Measurements from ENCODE around the gene PTPRU. TPM values are rescaled to one million over a fixed set of nuclear protein-coding genes. Genes with fewer than 3 reads are reported as not detected.

PTPRU gene
- polyA plus RNA-seq, 1 of the 3 experiments (the other 2 are of a cell fraction) = 3.5 TPM

DNA sequence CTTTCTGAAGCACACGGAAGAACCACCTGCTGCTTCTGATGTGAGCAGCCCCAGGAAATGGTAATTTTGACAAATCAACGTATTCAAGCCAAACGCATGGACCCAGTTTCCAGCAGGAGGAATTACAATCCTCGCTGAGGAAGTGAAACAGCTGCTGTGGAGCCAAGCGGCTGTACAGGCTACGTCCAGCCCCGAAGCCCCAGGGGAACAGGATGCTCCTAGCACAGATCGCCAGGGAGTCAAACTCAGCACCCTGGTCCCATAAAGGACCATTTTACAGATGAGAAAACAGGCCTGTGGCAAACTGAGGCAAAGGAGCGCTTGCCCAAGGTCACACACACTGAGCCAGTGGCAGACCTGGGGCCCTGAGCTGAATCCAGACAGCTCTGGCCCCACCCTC, 108.0 kb downstream of the PTPRU start:
- WGBS (ENCODE audit: low lambda C conversion rate) = 66% methylated on average over 8 of the region's 9 CpGs
- no peaks in the 10 kb centered on the region for H3K9me2 ChIP-seq
- H3F3A ChIP-seq (replicated peaks; ENCODE audit: insufficient read depth) = no peaks in the 10 kb centered on the region
- DNase-seq = no peak
- H3K4me2 ChIP-seq = no peak overlapping the region
- no peak overlapping the region for H3K4me3 ChIP-seq (ENCODE audit: low read depth in 2 of 2, low read length in 1 of 2)
- ChIA-PET CTCF (interaction anchor here (1.0 to 1.2 kb wide), 3 partner anchors 20 to 104 kb away, joined by 3 read pairs; no protein-coding TSS in a partner anchor), POLR2A (no interaction called here)
- H3K9me3 ChIP-seq = no peaks in the 10 kb centered on the region
- peaks cover 13% of the 10 kb centered on the region; the same call in 1 of the 2 replicates for H3K27me3 ChIP-seq (ENCODE audit: insufficient read depth)
- H2AFZ ChIP-seq (ENCODE audit: low read depth) = no peak overlapping the region
- no peaks in the 10 kb centered on the region for H3K79me2 ChIP-seq (ENCODE audit: insufficient read depth)
- H3K27ac ChIP-seq (ENCODE audit: low read depth in 2 of 2, low read length in 1 of 2) = no peak overlapping the region
- H3K36me3 ChIP-seq (replicated peaks in 1 of 2; ENCODE audit: control insufficient read depth in 1 of 2, insufficient read depth in 2 of 2, low read length in 1 of 2) = no peaks in the 10 kb centered on the region
- no peaks in the 10 kb centered on the region for H4K20me1 ChIP-seq (ENCODE audit: insufficient read depth)
- H3K4me1 ChIP-seq (ENCODE audit: control insufficient read depth in 1 of 2, insufficient read depth in 2 of 2, low read depth in 1 of 2, low read length in 1 of 2) = peaks cover 0 to 6% of the 10 kb centered on the region in 2 experiments; a peak in 1 of 4 replicates
- TF ChIP-seq JUND (IDR thresholded peaks at IDR 0.05) = no peak
- TF ChIP-seq, protein P1, sequence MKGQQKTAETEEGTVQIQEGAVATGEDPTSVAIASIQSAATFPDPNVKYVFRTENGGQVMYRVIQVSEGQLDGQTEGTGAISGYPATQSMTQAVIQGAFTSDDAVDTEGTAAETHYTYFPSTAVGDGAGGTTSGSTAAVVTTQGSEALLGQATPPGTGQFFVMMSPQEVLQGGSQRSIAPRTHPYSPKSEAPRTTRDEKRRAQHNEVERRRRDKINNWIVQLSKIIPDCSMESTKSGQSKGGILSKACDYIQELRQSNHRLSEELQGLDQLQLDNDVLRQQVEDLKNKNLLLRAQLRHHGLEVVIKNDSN (IDR thresholded peaks at IDR 0.05; ENCODE audit: borderline replicate concordance, low read depth) = no peak
- no peak for TF ChIP-seq NFIC (IDR thresholded peaks at IDR 0.05; ENCODE audit: borderline replicate concordance)
- TF ChIP-seq CTCF (IDR thresholded peaks at IDR 0.05) = no peak
- TF ChIP-seq RXRA (IDR thresholded peaks at IDR 0.05; ENCODE audit: borderline replicate concordance, low read depth) = no peak
- TF ChIP-seq, protein P2, sequence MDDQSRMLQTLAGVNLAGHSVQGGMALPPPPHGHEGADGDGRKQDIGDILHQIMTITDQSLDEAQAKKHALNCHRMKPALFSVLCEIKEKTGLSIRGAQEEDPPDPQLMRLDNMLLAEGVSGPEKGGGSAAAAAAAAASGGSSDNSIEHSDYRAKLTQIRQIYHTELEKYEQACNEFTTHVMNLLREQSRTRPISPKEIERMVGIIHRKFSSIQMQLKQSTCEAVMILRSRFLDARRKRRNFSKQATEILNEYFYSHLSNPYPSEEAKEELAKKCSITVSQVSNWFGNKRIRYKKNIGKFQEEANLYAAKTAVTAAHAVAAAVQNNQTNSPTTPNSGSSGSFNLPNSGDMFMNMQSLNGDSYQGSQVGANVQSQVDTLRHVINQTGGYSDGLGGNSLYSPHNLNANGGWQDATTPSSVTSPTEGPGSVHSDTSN (IDR thresholded peaks at IDR 0.05) = no peak
- TF ChIP-seq GATA2 (CRISPR knock-in tag; IDR thresholded peaks at IDR 0.05) = no peak
- TF ChIP-seq POLR2AphosphoS5 (IDR thresholded peaks at IDR 0.05; ENCODE audit: low read depth, low read length) = no peak
- TF ChIP-seq GABPA (IDR thresholded peaks at IDR 0.05; ENCODE audit: low read depth) = no peak
- H3K9ac ChIP-seq = no peak overlapping the region

DNA sequence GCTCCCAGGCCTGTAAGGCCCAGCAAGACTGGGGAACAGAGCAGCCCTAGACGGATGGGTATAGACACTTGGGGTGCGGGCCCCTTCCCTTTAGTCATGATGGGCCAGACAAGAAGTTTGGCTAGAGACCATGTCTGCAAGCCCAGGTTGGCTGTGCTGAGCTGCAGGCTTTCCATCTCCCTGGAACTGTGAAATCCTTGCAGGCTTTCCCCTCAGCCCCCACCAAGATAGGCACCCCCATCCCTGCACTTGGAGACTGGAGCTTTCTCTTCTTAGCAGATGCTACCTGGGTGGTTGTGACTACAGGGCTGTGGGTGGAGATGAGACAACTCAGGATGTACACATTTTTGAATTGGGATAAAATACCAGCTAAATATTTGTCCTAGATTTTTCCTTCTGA, 110.3 kb downstream of the PTPRU start:
- no peak overlapping the region for H3K9ac ChIP-seq
- DNase-seq = no peak
- H3K27me3 ChIP-seq (ENCODE audit: insufficient read depth) = peaks cover 13% of the 10 kb centered on the region; the same call in 1 of the 2 replicates
- H4K20me1 ChIP-seq (ENCODE audit: insufficient read depth) = no peaks in the 10 kb centered on the region
- H3K27ac ChIP-seq (ENCODE audit: low read depth in 2 of 2, low read length in 1 of 2) = no peak overlapping the region
- no peaks in the 10 kb centered on the region for H3K9me3 ChIP-seq
- WGBS (ENCODE audit: low lambda C conversion rate) = no CpG with 5 or more reads among the region's 2 CpGs
- no peaks in the 10 kb centered on the region for H3K79me2 ChIP-seq (ENCODE audit: insufficient read depth)
- TF ChIP-seq MXI1 (IDR thresholded peaks at IDR 0.05; ENCODE audit: low read depth, low read length) = no peak
- TF ChIP-seq GABPA (IDR thresholded peaks at IDR 0.05; ENCODE audit: low read depth) = no peak
- TF ChIP-seq, protein P3, sequence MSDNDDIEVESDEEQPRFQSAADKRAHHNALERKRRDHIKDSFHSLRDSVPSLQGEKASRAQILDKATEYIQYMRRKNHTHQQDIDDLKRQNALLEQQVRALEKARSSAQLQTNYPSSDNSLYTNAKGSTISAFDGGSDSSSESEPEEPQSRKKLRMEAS (IDR thresholded peaks at IDR 0.05; ENCODE audit: low read depth) = no peak
- H3K9me2 ChIP-seq = no peaks in the 10 kb centered on the region
- no peak overlapping the region for H3K4me2 ChIP-seq
- H3F3A ChIP-seq (replicated peaks; ENCODE audit: insufficient read depth) = no peaks in the 10 kb centered on the region
- H3K36me3 ChIP-seq (replicated peaks in 1 of 2; ENCODE audit: control insufficient read depth in 1 of 2, insufficient read depth in 2 of 2, low read length in 1 of 2) = no peaks in the 10 kb centered on the region
- H3K4me3 ChIP-seq (ENCODE audit: low read depth in 2 of 2, low read length in 1 of 2) = no peak overlapping the region
- ChIA-PET CTCF (no interaction called here), POLR2A (no interaction called here)
- H2AFZ ChIP-seq (ENCODE audit: low read depth) = no peak overlapping the region
- peaks cover 0 to 6% of the 10 kb centered on the region in 2 experiments; a peak in 1 of 4 replicates for H3K4me1 ChIP-seq (ENCODE audit: control insufficient read depth in 1 of 2, insufficient read depth in 2 of 2, low read depth in 1 of 2, low read length in 1 of 2)

All from SK-N-SH (cell line).